ENCODE data around the gene MS4A12. TPM values are rescaled to one million over a fixed set of nuclear protein-coding genes. Genes with fewer than 3 reads are reported as not detected.

The MS4A12 gene, protein sequence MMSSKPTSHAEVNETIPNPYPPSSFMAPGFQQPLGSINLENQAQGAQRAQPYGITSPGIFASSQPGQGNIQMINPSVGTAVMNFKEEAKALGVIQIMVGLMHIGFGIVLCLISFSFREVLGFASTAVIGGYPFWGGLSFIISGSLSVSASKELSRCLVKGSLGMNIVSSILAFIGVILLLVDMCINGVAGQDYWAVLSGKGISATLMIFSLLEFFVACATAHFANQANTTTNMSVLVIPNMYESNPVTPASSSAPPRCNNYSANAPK
- not detected in 2 replicates for total RNA-seq

DNA sequence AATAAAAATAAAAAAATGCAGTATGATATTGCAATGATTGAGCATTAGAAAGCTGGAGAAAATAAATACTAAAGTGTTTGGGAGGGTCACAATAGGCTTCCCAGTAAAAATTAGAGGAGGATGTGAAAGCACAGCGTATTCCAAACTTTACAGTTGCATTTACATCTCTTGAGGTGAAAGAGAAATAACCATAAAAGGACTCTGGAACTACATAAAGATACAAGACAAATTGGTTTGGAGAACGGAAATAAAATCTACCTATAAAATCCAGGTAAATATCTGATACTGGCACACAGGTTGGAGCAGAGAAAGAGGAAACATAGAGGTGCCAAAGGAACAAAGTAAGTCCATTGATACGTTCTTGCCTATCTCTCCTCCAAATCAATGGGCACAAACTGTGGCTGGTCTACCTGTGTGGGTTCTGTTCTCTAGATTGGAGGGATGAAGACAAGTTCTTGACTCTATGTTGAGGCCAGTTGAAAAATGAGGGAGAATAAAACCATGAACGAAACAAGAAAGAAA is at the start of gene MS4A12:
Gene MS4A12 (plus strand): TSS at position 291 of the 522 bp plus-strand sequence. CDS start 4,541 bp downstream, outside the sequence.

DNA sequence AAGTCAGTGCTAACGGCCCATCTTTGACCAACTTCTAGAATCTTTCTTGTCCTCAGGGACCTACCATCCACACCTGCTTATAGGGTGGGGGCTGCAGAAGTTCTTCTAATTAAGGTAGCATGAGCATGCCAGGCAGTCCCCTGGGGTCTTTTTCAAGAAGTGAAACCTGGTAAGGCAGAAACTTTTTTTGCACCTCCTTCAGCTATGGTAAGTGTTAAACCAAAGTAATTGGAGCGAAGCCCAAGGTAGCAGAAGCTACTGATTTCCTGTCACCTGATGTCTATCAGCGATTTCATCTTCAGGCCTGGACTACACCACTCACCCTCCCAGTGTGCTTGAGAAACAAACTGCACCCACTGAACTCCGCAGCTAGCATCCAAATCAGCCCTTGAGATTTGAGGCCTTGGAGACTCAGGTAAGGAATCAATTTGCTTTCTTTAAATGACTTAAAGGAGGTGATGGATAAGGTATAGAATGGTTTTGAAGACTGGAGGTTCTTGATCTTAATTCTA is 37.0 kb upstream of the MS4A12 start, which contains the start of gene MS4A1:
Gene MS4A1 (plus strand): TSS at position 317 of the 512 bp plus-strand sequence. CDS start 6,528 bp downstream, outside the sequence.

DNA sequence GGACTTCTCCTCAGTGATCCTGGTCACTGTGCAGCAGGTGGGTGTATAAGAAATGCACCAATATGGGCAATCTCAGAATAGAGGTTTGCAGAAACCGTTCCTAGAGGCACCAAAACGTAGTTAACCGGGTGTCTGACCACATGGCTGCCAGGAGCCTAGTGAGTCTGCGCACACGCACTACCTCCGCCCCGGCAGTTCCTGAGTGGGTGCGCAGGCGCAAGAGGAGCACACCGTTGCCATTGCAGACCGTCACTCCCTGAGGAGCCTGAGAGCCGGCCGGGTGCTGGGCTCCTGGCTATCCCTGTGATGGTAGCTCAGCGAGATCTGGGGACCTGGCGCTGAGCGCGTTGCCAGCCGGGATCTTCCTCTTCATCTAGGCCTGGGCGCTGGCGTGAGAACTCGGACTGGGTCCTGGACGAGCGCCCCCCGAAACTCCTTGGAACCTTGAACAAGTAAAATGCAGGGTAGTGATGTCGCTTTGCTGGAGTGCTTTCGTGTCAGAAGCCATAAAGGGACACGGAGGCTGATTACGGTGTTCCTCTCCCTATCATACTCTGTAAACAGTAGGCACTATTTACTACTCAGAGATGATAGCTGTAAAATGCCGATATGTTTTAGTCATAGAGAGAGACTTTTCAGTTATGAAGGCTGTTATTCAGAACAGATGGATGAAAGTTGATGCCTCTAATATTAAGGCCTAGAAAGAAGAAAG is 22.7 kb downstream of the MS4A12 start, which contains the start of gene MS4A13:
Gene MS4A13 (plus strand): TSS at position 249 of the 712 bp plus-strand sequence. CDS start 2,692 bp downstream, outside the sequence.

Other genes starting within 250 kb of the MS4A12 start
- not detected in 2 replicates for gene MS4A4E, start 249.6 kb upstream of the MS4A12 start, total RNA-seq
- gene MS4A4A, start 212.1 kb upstream of the MS4A12 start, total RNA-seq: not detected in 2 replicates
- not detected in 2 replicates for gene MS4A6E, start 165.5 kb upstream of the MS4A12 start, total RNA-seq
- gene MS4A7, start 114.2 kb upstream of the MS4A12 start, total RNA-seq: not detected in 2 replicates
- not detected in 2 replicates for gene MS4A14, start 96.3 kb upstream of the MS4A12 start, total RNA-seq
- not detected in 2 replicates for gene MS4A5, start 63.2 kb upstream of the MS4A12 start, total RNA-seq
- gene MS4A1, start 36.9 kb upstream of the MS4A12 start, total RNA-seq: not detected in 2 replicates
- not detected in 2 replicates for gene MS4A13, start 22.6 kb downstream of the MS4A12 start, total RNA-seq
- gene MS4A8, start 206.8 kb downstream of the MS4A12 start, total RNA-seq: not detected in 2 replicates
- gene MS4A18, start 231.9 kb downstream of the MS4A12 start, total RNA-seq: not detected in 2 replicates